HepG2 (cell line): Measurements from ENCODE around the gene MEMO1. TPM values are rescaled to one million over a fixed set of nuclear protein-coding genes. Genes with fewer than 3 reads are reported as not detected.

ENCODE experiments used
- ATAC-seq: fragments of 200-7000 bp; cut with Tn5 transposase; 3 replicates; pipeline ENCODE4 v1.9.1; 2020; ENCODE audit warnings: mild to moderate bottlenecking, moderate library complexity
- BruUV-seq: library from RNA; stranded (reverse); fragments of 400-500 nt; replicated peaks from 2 replicates; lab custom pipeline; 2021; lab: Mats Ljungman, UMichigan
- CTCF ChIA-PET: fragments of 300-600 bp; formaldehyde crosslinking; extraction: SDS; loops from one replicate; lab custom pipeline; 2021; ENCODE audit warnings: low total read pairs, inconsistent platforms, low intra/inter-chr PET ratio; lab: Yijun Ruan, JAX
- POLR2A ChIA-PET: fragments of 350-600 bp; sonication (Branson Sonifier 250); formaldehyde crosslinking; loops from one replicate; lab custom pipeline; 2020; ENCODE audit warnings: antibody characterized with exemption, inconsistent platforms; lab: Yijun Ruan, JAX
- DNase-seq: peaks from one replicate; pipeline ENCODE4 v3.0.0-alpha.2; 2015; ENCODE audit warnings: low spot score
- FAIRE-seq: peaks from 3 replicates; lab custom pipeline; 2011; peaks lifted over from hg19 to GRCh38; lab: Jason Lieb, UNC
- H2AFZ ChIP-seq: one replicate; pipeline ENCODE4 v1.6.1; 2011; ENCODE audit warnings: low read length, inconsistent platforms
- H3K27ac ChIP-seq: fragments of 300-600 bp; 3 replicates; pipeline ENCODE4 v1.8.0; 2011; ENCODE audit warnings: mixed run types, mild to moderate bottlenecking, mixed read lengths, low read length, inconsistent platforms; ENCODE audit not compliant: insufficient read depth; ENCODE audit errors: extremely low read length
- H3K27me3 ChIP-seq, 2 experiments: fragments of 200-600 bp in 1 of 2; 2 replicates in 1 of 2; 3 replicates in 1 of 2; pipeline versions ENCODE4 v1.6.0 to v1.8.0; 2011; ENCODE audit warnings: low read length in 2 of 2, mild to moderate bottlenecking in 2 of 2, moderate library complexity in 2 of 2, inconsistent platforms in 1 of 2; ENCODE audit not compliant: insufficient read depth in 2 of 2, control insufficient read depth in 1 of 2
- H3K36me3 ChIP-seq, 2 experiments: fragments of 200-600 bp in 1 of 2; replicated peaks in 1 of 2; 2 replicates in 1 of 2; 3 replicates in 1 of 2; pipeline versions ENCODE4 v1.5.1 to v1.8.0; 2011; ENCODE audit warnings: low read length in 2 of 2, inconsistent platforms in 1 of 2; ENCODE audit not compliant: insufficient read depth in 2 of 2, control insufficient read depth in 1 of 2
- H3K4me1 ChIP-seq: 2 replicates; pipeline ENCODE4 v1.5.1; 2012; ENCODE audit warnings: low read length, inconsistent platforms; ENCODE audit not compliant: insufficient read depth
- H3K4me2 ChIP-seq: 2 replicates; pipeline ENCODE4 v1.6.0; 2011; ENCODE audit warnings: low read depth, low read length, inconsistent platforms
- H3K4me3 ChIP-seq, 3 experiments: fragments of 200-600 bp in 1 of 3; sonication (generic), shearing (Covaris generic) in 1 of 3; replicated peaks in 1 of 3; 2 replicates each; pipeline ENCODE4 v1.5.1; 2011 to 2016; ENCODE audit warnings: low read length in 3 of 3, inconsistent platforms in 2 of 3, low read depth in 2 of 3, mild to moderate bottlenecking in 2 of 3, control low read depth in 1 of 3, mixed read lengths in 1 of 3; ENCODE audit not compliant: insufficient read depth in 1 of 3
- H3K79me2 ChIP-seq: one replicate; pipeline ENCODE4 v1.6.1; 2011; ENCODE audit warnings: low read length, inconsistent platforms; ENCODE audit not compliant: insufficient read depth
- H3K9ac ChIP-seq: 2 replicates; pipeline ENCODE4 v1.6.0; 2011; ENCODE audit warnings: mild to moderate bottlenecking, low read depth, low read length, inconsistent platforms; ENCODE audit not compliant: insufficient read depth
- H3K9me3 ChIP-seq: 2 replicates; pipeline ENCODE4 v1.5.1; 2012; ENCODE audit warnings: mild to moderate bottlenecking, low read length
- H4K20me1 ChIP-seq: 2 replicates; pipeline ENCODE4 v1.6.0; 2011; ENCODE audit warnings: inconsistent platforms, mild to moderate bottlenecking, low read length, moderate library complexity; ENCODE audit not compliant: insufficient read depth
- JUND ChIP-seq: sonication (generic); formaldehyde crosslinking; IDR thresholded peaks from 2 replicates; pipeline ENCODE4 v1.8.0; 2022; ENCODE audit warnings: mild to moderate bottlenecking, missing genetic modification reagents
- MBD4 ChIP-seq: IDR thresholded peaks from 2 replicates; pipeline ENCODE4 v1.6.1; 2012; ENCODE audit warnings: low read length, inconsistent platforms, borderline replicate concordance
- MIXL1 ChIP-seq: IDR thresholded peaks from 2 replicates; pipeline ENCODE4 v1.6.1; 2016
- ZC3H4 ChIP-seq: sonication (generic); formaldehyde crosslinking; IDR thresholded peaks from 2 replicates; pipeline ENCODE4 v1.4.0; 2020; ENCODE audit warnings: missing genetic modification reagents, borderline replicate concordance
- ZFP36L1 ChIP-seq: sonication (generic); formaldehyde crosslinking; IDR thresholded peaks from 2 replicates; pipeline ENCODE4 v1.8.0; 2022; ENCODE audit warnings: mild to moderate bottlenecking, missing genetic modification reagents, moderate library complexity
- ZHX1 ChIP-seq: sonication (generic); formaldehyde crosslinking; IDR thresholded peaks from 2 replicates; pipeline ENCODE4 v1.8.1; 2022; ENCODE audit warnings: low read depth, mild to moderate bottlenecking, missing genetic modification reagents
- ZNF180 ChIP-seq: sonication (generic); formaldehyde crosslinking; IDR thresholded peaks from 2 replicates; pipeline ENCODE4 v1.4.0; 2020; ENCODE audit warnings: low read depth, missing genetic modification reagents, borderline replicate concordance
- ZNF317 ChIP-seq: sonication (generic); formaldehyde crosslinking; IDR thresholded peaks from 2 replicates; pipeline ENCODE4 v1.5.0; 2020; ENCODE audit warnings: mild to moderate bottlenecking, missing genetic modification reagents
- ZNF367 ChIP-seq: sonication (generic); formaldehyde crosslinking; IDR thresholded peaks from 2 replicates; pipeline ENCODE4 v1.4.0; 2020; ENCODE audit warnings: missing genetic modification reagents, borderline replicate concordance
- ZNF570 ChIP-seq: sonication (generic); formaldehyde crosslinking; IDR thresholded peaks from 2 replicates; pipeline ENCODE4 v1.4.0; 2020; ENCODE audit warnings: mild to moderate bottlenecking, missing genetic modification reagents, borderline replicate concordance
- ZNF652 ChIP-seq: IDR thresholded peaks from 2 replicates; pipeline ENCODE4 v1.6.1; 2016; ENCODE audit warnings: low read depth, borderline replicate concordance
- ZNF704 ChIP-seq: sonication (generic); formaldehyde crosslinking; IDR thresholded peaks from 2 replicates; pipeline ENCODE4 v1.8.1; 2023; ENCODE audit warnings: mild to moderate bottlenecking, inconsistent platforms, moderate library complexity, missing genetic modification reagents, borderline replicate concordance
- ZNF747 ChIP-seq: sonication (generic); formaldehyde crosslinking; IDR thresholded peaks from 2 replicates; pipeline ENCODE4 v1.8.1; 2023; ENCODE audit warnings: missing genetic modification reagents, mild to moderate bottlenecking, borderline replicate concordance
- ZSCAN22 ChIP-seq: sonication (generic); formaldehyde crosslinking; IDR thresholded peaks from 2 replicates; pipeline ENCODE4 v1.4.0; 2020; ENCODE audit warnings: mild to moderate bottlenecking, missing genetic modification reagents
- WGBS: methylation state at CpG from one replicate; pipeline ENCODE4 v1.1.6; 2017; ENCODE audit warnings: low lambda C conversion rate; 5-methylcytosine and 5-hydroxymethylcytosine counted together
- in situ Hi-C: cut with HindIII; loops from 2 replicates; pipeline ENCODE4 v1.10.0; 2017; ENCODE audit warnings: low pct_unique_long_range_greater_than_20kb; ENCODE audit not compliant: extremely low pct_ligation_motif_present
- intact Hi-C: fragments of 100-400 bp; cut with micrococcal nuclease; formaldehyde crosslinking; loops from one replicate; pipeline ENCODE4 v1.10.0; 2022; ENCODE audit not compliant: unreplicated experiment
- polyA plus RNA-seq, 8 experiments: library from polyadenylated mRNA; depleted of rRNA in 3 of 8; stranded (reverse) in 7 of 8; unstranded in 1 of 8; fragments of >200 nt; fragmentation: Illumina TruSeq in 4 of 8; extraction: Trizol in 4 of 8; gene quantifications; 2 replicates each; pipeline versions ENCODE4 v1.2.1 to v1.2.3, GENCODE V29; 2011 to 2016; ENCODE audit warnings: low read depth in 4 of 8, missing spikeins in 1 of 8, mixed read lengths in 1 of 8; ENCODE audit not compliant: insufficient read depth in 1 of 8
- total RNA-seq, 5 experiments: library from RNA; depleted of rRNA; stranded (reverse); fragments of >200 nt; fragmentation: Illumina TruSeq; extraction: Trizol; gene quantifications; 2 replicates each; pipeline ENCODE4 v1.2.3, GENCODE V29; 2016; ENCODE audit warnings: low read depth in 1 of 5

Gene MEMO1
- total and polyA plus RNA-seq, 2 of the 13 experiments (the other 11 are each of a cell fraction or from before 2014, with no cell fraction given): 69.8 to 81.6 TPM

- ATAC-seq: no peak
Observed at GRCh38 chr2:31947871-31948270, 62.9 kb downstream of the MEMO1 start.

More at GRCh38 chr2:31947871-31948270, 62.9 kb downstream of the MEMO1 start:
- ChIA-PET CTCF (no interaction called here), POLR2A (no interaction called here)
- Histone ChIP-seq H3K9me3 (no peaks in the 10 kb centered on the region), H2AFZ (no peak overlapping the region), H3K9ac (no peak overlapping the region), H3K4me3 (no peak overlapping the region), H4K20me1 (peaks cover 20% of the 10 kb centered on the region), H3K4me1 (no peaks in the 10 kb centered on the region; the same call in 1 of the 2 replicates), H3K27me3 (no peaks in the 10 kb centered on the region), H3K27ac (no peak overlapping the region), H3K36me3 (peaks cover 1% of the 10 kb centered on the region in 2 experiments; a peak in 3 of 5 replicates), H3K79me2 (peaks cover 83% of the 10 kb centered on the region), H3K4me2 (no peak overlapping the region)
- FAIRE-seq (no peak), DNase-seq (no peak)
- TF ChIP-seq ZNF704: no peak
- no peak for TF ChIP-seq MBD4
- no peak for TF ChIP-seq ZNF317
- no peak for TF ChIP-seq ZHX1
- TF ChIP-seq ZFP36L1 (CRISPR knock-in tag): no peak
- TF ChIP-seq ZNF570 (CRISPR knock-in tag): no peak
- no peak for TF ChIP-seq MIXL1 (CRISPR knock-in tag)
- TF ChIP-seq ZNF367 (CRISPR knock-in tag): no peak
- TF ChIP-seq ZNF180 (CRISPR knock-in tag): no peak
- no peak for TF ChIP-seq ZSCAN22 (CRISPR knock-in tag)
- TF ChIP-seq JUND: no peak
- TF ChIP-seq ZNF652: no peak
- TF ChIP-seq ZNF747 (CRISPR knock-in tag): no peak
- no peak for TF ChIP-seq ZC3H4 (CRISPR knock-in tag)
- in situ Hi-C loops: no loop called here
- no TSS peak for BruUV-seq
- intact Hi-C loops: no loop called here
- WGBS: 97% methylated on average over 2 of the region's 2 CpGs
